Endodermal cell (in vitro differentiated cells): ENCODE results near the gene IFIT2. TPM values are rescaled to one million over a fixed set of nuclear protein-coding genes. Genes with fewer than 3 reads are reported as not detected.
"Not testable (repeated sequence)": the region's sequence is repeated elsewhere in the genome, so short reads cannot be mapped to it uniquely, and the experiment has no call there.

Experiments
- DNase-seq: peaks from one replicate; pipeline ENCODE4 v3.0.0-alpha.2; 2017
- H3K27ac ChIP-seq: 2 replicates; pipeline ENCODE4 v1.5.1; 2013; ENCODE audit warnings: mild to moderate bottlenecking, low read depth, low read length, moderate library complexity
- H3K27me3 ChIP-seq: 2 replicates; pipeline ENCODE4 v1.6.1; 2013; ENCODE audit warnings: mild to moderate bottlenecking, low read length, moderate library complexity; ENCODE audit not compliant: insufficient read depth, control insufficient read depth, poor library complexity, severe bottlenecking
- H3K36me3 ChIP-seq: 2 replicates; pipeline ENCODE4 v1.7.0; 2013; ENCODE audit warnings: mild to moderate bottlenecking, low read length, moderate library complexity; ENCODE audit not compliant: control insufficient read depth, insufficient read depth
- H3K4me1 ChIP-seq: one replicate; pipeline ENCODE4 v1.7.0; 2013; ENCODE audit warnings: low read length; ENCODE audit not compliant: control insufficient read depth, insufficient read depth
- H3K4me3 ChIP-seq: 2 replicates; pipeline ENCODE4 v1.5.1; 2013; ENCODE audit warnings: mild to moderate bottlenecking, low read length, moderate library complexity
- H3K9ac ChIP-seq: 2 replicates; pipeline ENCODE4 v1.6.1; 2013; ENCODE audit warnings: mild to moderate bottlenecking, low read length, moderate library complexity; ENCODE audit not compliant: poor library complexity, severe bottlenecking; ENCODE audit errors: extremely low read depth
- H3K9me3 ChIP-seq: 2 replicates; pipeline ENCODE4 v1.6.1; 2013; ENCODE audit warnings: mild to moderate bottlenecking, low read length, moderate library complexity; ENCODE audit not compliant: control insufficient read depth
- H3K27ac Mint-ChIP-seq: 2 replicates; pipeline ENCODE4 v1.8.0; 2020; ENCODE audit warnings: mixed read lengths
- H3K27me3 Mint-ChIP-seq: 2 replicates; pipeline ENCODE4 v1.8.0; 2021; ENCODE audit warnings: mild to moderate bottlenecking, mixed read lengths; ENCODE audit not compliant: insufficient read depth
- H3K36me3 Mint-ChIP-seq: 2 replicates; pipeline ENCODE4 v1.8.0; 2020; ENCODE audit warnings: low read depth, mixed read lengths
- H3K4me1 Mint-ChIP-seq: 2 replicates; pipeline ENCODE4 v1.8.0; 2020; ENCODE audit warnings: mixed read lengths
- H3K4me3 Mint-ChIP-seq: 2 replicates; pipeline ENCODE4 v1.8.0; 2020; ENCODE audit warnings: mild to moderate bottlenecking, moderate library complexity, mixed read lengths
- H3K9me3 Mint-ChIP-seq: 2 replicates; pipeline ENCODE4 v1.8.0; 2020; ENCODE audit warnings: mild to moderate bottlenecking, mixed read lengths
- WGBS, 2 experiments: methylation state at CpG; one replicate each; pipeline versions ENCODE4 v1.1.5 to v1.1.7; 2013; ENCODE audit warnings: missing lambda C conversion rate in 2 of 2, mixed read lengths in 1 of 2; ENCODE audit not compliant: insufficient coverage in 1 of 2, insufficient read length in 1 of 2; 5-methylcytosine and 5-hydroxymethylcytosine counted together
- long read RNA-seq, 4 experiments: library from polyadenylated mRNA in 2 of 4; library from RNA in 1 of 4; library from capped mRNA in 1 of 4; stranded (forward) in 3 of 4; unstranded in 1 of 4; transcript quantifications; one replicate each; pipeline ENCODE4 v2.0.0, GENCODE V29; 2020 to 2021; ENCODE audit warnings: inconsistent platforms in 1 of 4
- polyA plus RNA-seq, 2 experiments: library from polyadenylated mRNA; stranded (reverse); fragments of 50-300 nt; gene quantifications; one replicate each; pipeline ENCODE4 v1.2.3, GENCODE V29; 2013
- total RNA-seq, 2 donors: library from RNA; stranded (reverse); fragmentation: NEBNext Ultra II Directional in 1 of 2; extraction: Animal tissue kit (Norgen Biotek cat#: 25700) in 1 of 2; gene quantifications; 2 replicates in 1 of 2; 3 replicates in 1 of 2; pipeline ENCODE4 v1.2.1, GENCODE V29; 2021
- TF ChIP-seq, protein P1 (sequence below): fragments of 200-600 bp; sonication (generic); conservative IDR thresholded peaks from 2 replicates; pipeline ENCODE4 v1.5.0; 2021; ENCODE audit warnings: antibody characterized with exemption, mild to moderate bottlenecking

IFIT2 gene, protein sequence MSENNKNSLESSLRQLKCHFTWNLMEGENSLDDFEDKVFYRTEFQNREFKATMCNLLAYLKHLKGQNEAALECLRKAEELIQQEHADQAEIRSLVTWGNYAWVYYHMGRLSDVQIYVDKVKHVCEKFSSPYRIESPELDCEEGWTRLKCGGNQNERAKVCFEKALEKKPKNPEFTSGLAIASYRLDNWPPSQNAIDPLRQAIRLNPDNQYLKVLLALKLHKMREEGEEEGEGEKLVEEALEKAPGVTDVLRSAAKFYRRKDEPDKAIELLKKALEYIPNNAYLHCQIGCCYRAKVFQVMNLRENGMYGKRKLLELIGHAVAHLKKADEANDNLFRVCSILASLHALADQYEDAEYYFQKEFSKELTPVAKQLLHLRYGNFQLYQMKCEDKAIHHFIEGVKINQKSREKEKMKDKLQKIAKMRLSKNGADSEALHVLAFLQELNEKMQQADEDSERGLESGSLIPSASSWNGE
- total RNA-seq: under 1 TPM in 1 of 2 donors, not detected in 1; 0.37 TPM
- polyA plus RNA-seq (2013, experiment 1 of 2): 0.11 TPM
- 0.12 TPM for polyA plus RNA-seq (2013, experiment 2 of 2)
- long read RNA-seq, experiment 1: 0 reads
- long read RNA-seq, experiment 2: 0 reads
- long read RNA-seq, experiment 3: 0 reads
- long read RNA-seq, experiment 4: 0 reads

DNA sequence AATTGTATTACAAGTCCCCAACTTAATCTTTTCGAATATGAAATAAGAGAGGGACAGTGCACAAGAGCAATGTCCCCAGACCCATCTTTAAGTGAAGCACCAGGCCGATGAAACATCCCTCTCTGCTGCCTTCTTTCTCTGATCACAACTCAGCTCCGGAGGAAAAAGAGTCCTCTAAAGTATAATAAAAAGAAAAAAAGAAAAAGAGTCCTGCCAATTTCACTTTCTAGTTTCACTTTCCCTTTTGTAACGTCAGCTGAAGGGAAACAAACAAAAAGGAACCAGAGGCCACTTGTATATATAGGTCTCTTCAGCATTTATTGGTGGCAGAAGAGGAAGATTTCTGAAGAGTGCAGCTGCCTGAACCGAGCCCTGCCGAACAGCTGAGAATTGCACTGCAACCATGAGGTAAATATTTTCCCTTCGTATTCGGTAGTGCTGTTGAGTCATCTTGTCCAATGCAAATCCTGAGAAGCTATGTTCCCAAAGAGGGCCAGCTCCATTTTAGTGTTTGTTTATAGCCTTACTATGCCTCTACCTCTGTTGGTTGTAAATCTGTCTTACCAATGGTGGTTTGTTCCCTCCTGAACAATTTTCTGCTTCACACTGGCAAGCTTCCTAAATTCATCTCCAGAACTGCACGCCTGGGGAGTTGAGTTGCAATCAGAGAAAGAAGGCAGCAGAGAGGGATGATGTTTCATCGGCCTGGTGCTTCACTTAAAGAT lies at the start of gene IFIT2:
IFIT2 (plus strand) TSS at position 326 of the 725 bp plus-strand sequence; CDS start at position 404, 78 bp downstream.
- no peaks in the 10 kb centered on the region for H3K36me3 ChIP-seq
- TF ChIP-seq, protein P1, sequence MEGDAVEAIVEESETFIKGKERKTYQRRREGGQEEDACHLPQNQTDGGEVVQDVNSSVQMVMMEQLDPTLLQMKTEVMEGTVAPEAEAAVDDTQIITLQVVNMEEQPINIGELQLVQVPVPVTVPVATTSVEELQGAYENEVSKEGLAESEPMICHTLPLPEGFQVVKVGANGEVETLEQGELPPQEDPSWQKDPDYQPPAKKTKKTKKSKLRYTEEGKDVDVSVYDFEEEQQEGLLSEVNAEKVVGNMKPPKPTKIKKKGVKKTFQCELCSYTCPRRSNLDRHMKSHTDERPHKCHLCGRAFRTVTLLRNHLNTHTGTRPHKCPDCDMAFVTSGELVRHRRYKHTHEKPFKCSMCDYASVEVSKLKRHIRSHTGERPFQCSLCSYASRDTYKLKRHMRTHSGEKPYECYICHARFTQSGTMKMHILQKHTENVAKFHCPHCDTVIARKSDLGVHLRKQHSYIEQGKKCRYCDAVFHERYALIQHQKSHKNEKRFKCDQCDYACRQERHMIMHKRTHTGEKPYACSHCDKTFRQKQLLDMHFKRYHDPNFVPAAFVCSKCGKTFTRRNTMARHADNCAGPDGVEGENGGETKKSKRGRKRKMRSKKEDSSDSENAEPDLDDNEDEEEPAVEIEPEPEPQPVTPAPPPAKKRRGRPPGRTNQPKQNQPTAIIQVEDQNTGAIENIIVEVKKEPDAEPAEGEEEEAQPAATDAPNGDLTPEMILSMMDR: no peak
- H3K27me3 ChIP-seq: no peaks in the 10 kb centered on the region
- H3K4me3 ChIP-seq: no peak within 1 kb of the TSS
- no peak within 1 kb of the TSS for H3K4me3 Mint-ChIP-seq
- H3K9ac ChIP-seq: no peak within 1 kb of the TSS
- peaks cover 5% of the 10 kb centered on the region for H3K9me3 ChIP-seq
- H3K36me3 Mint-ChIP-seq: no peaks in the 10 kb centered on the region
- H3K4me1 Mint-ChIP-seq: peaks cover 21% of the 10 kb centered on the region
- no peak for DNase-seq
- WGBS, 2 experiments: 86 to 87% methylated on average over 7 to 10 of the region's 10 CpGs
- H3K27ac Mint-ChIP-seq: no peak within 1 kb of the TSS
- no peaks in the 10 kb centered on the region for H3K4me1 ChIP-seq
- H3K27me3 Mint-ChIP-seq: peaks cover 2% of the 10 kb centered on the region
- H3K9me3 Mint-ChIP-seq: no peaks in the 10 kb centered on the region
- no peak within 1 kb of the TSS for H3K27ac ChIP-seq

DNA sequence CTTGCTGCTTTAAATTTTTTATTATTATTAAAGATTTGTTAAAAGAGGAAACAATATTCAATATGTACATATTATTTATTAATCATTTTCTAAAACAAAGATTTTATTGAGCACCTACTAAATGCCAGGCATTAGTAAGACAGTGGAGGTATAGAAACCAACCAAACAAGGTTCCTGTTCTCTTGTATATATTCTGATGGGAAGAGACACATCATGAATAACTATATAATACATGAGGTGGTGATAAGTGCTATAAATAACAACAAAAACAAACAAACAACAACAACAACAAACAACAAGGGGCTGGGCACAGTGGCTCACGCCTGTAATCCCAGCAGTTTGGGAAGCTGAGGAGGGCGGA lies 49.6 kb upstream of the IFIT2 start:
- H3K9ac ChIP-seq: no peak overlapping the region
- Mint-ChIP-seq H3K27ac (no peak overlapping the region), H3K9me3 (peaks cover 29% of the 10 kb centered on the region), H3K4me1 (peaks cover 5% of the 10 kb centered on the region), H3K27me3 (peaks cover 6% of the 10 kb centered on the region), H3K36me3 (peaks cover 4% of the 10 kb centered on the region), H3K4me3 (no peak overlapping the region)
- 94 to 100% methylated on average over 2 of the region's 2 CpGs for WGBS, 2 experiments
- no peak overlapping the region for H3K4me3 ChIP-seq
- peaks cover 17% of the 10 kb centered on the region for H3K9me3 ChIP-seq
- H3K27ac ChIP-seq: no peak overlapping the region
- no peaks in the 10 kb centered on the region for H3K36me3 ChIP-seq
- no peaks in the 10 kb centered on the region for H3K4me1 ChIP-seq
- H3K27me3 ChIP-seq: no peaks in the 10 kb centered on the region
- no peak for DNase-seq
- TF ChIP-seq, protein P1: no peak

DNA sequence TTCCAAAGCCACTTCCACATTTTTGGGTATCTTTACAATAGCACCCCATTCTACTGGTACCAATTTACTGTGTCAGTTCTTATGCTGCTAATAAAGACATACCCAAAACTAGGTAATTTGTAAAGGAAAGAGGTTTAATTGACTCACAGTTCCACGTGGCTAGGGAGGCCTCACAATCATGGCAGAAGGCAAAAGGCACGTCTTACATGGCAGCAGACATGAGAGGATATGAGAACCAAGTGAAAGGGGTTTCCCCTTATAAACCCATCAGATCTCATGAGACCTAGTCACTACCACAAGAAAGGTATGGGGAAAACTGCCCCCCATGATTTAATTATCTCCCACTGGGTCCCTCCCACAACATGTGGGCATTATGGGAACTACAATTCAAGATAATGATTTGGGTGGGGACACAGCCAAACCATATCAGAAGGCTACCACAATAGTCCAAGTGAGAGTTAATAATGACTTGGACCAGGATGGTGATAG lies 46.7 kb upstream of the IFIT2 start:
- DNase-seq, H3K9ac ChIP-seq, H3K36me3 Mint-ChIP-seq, H3K27me3 ChIP-seq, H3K27ac Mint-ChIP-seq, H3K27ac ChIP-seq, H3K36me3 ChIP-seq, H3K4me3 ChIP-seq, H3K4me1 ChIP-seq, H3K4me3 Mint-ChIP-seq, H3K4me1 Mint-ChIP-seq, H3K27me3 Mint-ChIP-seq: not testable (repeated sequence)
- 80 to 81% methylated on average over 1 to 2 of the region's 2 CpGs for WGBS, 2 experiments
- H3K9me3 Mint-ChIP-seq: peaks cover 29% of the 10 kb centered on the region
- H3K9me3 ChIP-seq: peaks cover 17% of the 10 kb centered on the region
